LoVo (cell line): ENCODE results near the gene CLIC5.
A peak's percentile ranks its signal among the peaks of the same experiment; 100 is the strongest.

Source experiments
- DNase-seq: peaks from one replicate; pipeline ENCODE4 v3.0.0-alpha.2; 2016; ENCODE audit warnings: low spot score

Gene CLIC5

DNA sequence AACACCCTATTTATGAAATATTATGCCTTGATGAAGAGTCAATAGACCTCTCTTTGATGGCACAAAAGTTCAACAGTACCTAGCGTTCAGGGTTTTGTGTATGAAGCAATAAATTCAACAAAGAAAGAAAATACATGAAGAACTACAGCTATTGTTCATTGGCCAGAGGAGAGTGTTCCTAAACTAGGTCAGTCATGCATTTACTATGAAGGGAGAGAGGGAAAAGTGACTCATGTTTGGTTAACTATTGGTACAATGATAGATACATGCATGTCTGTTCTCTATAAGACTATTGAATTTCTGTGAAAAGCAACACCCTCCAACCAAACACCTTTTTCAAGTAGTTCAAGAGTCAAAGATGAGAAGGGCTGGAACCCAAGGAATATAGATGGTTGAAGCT is 50.7 kb downstream of the CLIC5 start:
- DNase-seq: no peak

DNA sequence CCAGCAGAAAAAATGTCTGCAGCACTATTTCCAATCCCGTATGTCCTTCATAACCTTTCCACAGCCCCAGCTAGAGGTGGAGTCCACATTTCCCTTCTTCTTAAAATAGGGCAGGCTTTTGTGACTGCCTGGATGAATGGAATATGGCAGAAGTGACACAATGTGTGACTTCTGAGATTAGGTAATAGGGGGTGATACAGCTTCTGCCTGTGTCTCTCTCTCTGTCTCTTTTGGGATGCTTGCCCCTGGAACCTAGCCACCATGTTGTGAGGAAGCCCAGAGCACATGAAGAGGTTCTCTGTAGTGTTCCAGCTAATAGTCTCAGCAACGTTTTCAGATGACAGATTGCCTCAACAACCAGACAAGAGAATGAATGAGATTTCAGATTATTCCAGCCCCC is 51.4 kb downstream of the CLIC5 start:
- no peak for DNase-seq

DNA sequence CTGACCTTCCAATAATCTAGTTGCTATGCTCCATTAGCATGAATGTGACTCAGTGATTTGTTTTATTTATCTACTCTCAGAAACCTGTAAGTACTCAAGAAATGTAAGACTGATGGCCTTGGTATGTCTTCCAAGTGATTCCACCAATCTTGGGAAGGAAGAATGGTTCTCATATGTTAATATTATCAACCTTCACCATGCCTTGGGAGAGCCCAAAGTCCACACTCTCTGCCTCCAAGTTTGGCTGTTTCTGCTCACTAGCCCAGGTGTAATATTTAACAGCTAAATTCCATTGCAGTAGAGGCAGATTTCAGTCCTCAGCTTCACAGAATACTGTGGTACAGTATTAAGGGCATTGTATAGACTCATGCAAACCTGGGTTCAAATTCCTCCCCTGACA is 51.8 kb downstream of the CLIC5 start:
- DNase-seq: no peak

DNA sequence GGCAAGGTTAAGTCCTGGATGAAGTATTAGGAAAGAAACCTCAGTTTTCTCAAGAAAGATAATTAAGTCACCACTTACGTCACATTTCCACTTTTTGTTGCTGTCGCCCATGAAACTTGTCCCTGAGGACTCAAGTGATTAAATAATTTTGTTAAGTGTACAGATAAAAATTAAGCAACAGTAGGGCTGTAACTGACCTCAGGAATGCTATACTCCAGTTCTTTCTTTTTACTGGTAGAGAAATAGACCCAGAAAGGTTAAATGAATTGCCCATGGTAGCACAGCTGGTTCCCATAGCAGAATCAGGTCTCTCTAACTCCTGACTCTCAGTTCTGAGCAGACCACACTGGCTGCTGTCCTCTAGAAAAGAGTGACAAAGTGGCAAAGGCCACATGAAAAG is 54.5 kb downstream of the CLIC5 start:
- DNase-seq: no peak

DNA sequence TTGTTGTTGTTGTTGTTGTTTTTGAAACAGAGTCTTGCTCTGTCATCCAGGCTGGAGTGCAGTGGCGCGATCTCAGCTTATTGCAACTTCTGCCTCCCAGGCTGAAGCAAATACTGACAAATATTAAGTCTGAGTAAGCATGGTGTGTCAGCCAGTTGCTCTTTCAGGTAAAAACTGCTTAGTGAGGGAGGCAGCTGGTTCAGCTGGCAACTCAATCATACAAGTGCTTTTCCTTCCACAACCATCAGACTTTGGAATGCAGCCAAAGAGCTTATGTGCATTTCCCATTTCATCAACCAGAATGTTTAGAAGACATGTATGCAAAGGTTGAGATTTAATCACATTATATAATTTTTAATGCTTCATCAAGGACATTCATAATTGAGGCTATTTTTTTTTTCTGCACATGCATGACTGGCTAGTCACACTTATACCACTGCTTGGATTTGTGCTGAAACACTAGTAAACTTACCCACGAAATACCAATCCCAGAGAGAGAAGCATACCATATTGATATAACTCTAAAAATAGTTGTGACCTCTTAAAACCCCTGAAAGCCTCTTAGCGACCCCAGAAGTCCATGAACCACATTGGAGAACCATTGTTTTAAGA is 56.0 kb downstream of the CLIC5 start:
- DNase-seq: no peak

DNA sequence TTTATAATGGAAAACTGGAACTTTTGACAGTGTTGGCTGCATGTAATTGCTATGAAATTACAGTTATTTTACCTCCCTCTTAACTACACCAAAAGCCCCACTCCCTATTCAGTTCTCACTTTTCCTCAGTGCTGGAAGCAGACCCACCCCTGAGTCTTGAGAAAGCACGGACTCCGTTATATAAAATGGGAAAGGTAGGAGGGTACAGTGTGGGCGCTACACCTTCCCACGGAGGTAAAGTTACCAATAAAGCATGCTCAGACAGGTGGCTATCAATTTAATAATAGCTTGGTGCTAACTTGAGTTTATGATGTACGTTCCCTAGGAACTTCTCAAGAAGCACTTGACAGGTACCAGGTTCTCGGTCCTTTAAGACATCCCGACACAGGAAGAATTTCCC is 59.0 kb downstream of the CLIC5 start:
- DNase-seq: no peak

DNA sequence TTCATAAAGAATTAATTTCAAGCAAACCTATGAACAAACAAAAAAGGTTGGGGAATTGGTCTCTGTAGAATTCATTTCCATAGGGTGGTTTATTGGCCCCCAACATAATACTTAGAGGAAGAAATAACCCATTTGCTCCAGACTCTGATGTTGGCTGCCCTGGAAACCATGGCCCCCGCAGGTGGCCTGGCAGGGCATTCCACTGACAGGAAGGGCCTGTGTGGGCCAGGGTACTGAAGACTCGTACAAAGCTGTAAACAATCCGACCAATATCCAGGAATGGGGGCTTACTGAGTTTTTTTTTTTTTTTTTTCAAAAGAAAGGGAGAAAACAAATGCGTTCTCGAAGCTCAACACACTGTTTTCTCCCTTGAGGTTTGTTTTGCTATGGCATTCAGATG is 59.5 kb downstream of the CLIC5 start:
- no peak for DNase-seq

DNA sequence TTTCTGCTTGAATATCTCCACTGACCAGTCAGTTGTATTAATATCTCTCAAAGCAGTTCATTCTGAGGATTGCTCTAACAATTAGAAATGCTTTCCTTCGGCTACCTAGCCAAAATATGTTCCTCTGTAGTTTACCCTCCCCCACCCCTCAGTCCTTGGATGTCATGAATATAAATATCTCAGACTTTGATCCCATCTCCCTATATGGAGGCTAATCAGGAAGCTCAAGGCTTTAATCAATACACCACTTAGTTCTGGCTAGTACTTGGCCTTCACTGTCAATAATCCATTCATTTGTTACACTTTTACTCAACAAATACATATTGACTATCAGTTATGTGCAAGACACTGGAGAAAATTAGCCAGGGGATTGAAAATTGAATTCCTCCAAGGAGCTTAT is 60.1 kb downstream of the CLIC5 start:
- DNase-seq: no peak

DNA sequence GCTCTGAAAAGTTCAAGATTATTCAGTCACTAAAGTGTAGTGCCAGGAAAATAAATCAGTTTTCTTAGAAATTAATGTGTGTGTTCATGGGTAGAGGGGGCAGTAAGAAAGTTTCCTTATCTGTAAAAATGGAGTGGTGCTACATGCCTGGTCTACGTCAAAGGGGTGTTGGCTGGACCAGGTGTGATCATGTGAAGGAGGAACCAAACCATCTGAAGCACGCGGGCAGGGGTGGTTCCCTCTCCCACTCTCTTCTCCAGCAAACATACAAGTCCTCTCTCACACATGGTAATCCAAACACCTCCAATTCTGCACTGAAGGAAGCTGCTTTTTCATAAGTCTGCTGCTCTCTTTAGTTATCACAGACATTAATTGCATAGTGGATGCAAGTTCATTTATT is 63.1 kb downstream of the CLIC5 start:
- no peak for DNase-seq

DNA sequence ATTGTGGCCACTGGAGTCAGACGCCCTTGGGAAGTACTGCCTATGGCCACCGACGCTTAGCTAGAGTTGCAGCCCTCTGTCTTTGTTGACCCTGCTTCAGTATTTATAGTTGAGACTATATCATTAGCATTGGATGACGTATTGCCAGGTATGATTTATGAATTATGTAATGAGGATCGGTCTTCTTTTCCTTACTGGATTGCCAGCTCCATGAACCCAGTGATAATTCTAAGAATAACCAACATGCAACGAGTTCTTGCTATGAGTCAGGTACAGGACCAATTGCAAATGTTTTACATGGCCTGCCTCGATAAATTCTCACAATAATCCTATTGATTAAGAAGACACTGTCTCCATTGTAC is 63.5 kb downstream of the CLIC5 start:
- no peak for DNase-seq

DNA sequence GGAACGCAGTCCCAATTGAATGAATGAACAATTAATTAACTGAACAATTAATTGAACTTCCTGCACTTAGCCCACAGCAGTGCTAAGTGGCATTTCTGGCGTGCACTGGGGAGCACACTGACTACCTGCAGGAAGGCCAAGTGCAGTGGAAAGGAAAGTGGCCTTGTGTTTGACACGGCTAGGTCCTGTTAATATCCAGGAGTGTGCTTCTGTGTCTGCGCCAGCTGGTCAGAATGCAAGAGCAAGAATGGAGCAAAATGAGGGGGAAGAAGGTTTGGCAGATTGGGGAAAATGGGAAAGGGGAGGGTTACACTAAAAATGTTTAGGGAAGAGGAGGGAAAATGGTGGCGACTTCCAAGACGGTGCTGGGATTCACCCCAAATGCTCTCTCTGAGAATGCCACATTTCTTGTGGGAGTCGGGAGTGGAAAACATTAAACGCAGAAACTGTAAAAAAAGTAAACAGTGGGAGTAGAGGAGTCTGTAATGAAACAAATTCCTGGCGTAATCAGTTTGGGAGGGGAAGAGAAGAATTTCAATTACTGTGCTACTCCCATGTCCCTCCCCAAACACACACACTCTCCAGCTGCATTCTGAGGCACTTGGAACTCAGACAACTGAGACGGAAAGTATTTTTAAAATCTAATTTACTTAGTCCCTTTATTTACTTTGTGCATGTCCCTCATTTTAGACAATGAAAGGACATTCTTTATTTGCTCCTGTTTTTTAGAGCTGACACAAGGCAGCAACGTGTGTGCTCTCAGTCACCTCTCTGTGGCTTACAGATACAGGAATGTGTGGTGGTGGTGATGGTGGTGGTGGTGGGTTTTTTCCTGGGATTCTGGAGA is 64.1 kb downstream of the CLIC5 start:
- DNase-seq: peak; percentile 39

DNA sequence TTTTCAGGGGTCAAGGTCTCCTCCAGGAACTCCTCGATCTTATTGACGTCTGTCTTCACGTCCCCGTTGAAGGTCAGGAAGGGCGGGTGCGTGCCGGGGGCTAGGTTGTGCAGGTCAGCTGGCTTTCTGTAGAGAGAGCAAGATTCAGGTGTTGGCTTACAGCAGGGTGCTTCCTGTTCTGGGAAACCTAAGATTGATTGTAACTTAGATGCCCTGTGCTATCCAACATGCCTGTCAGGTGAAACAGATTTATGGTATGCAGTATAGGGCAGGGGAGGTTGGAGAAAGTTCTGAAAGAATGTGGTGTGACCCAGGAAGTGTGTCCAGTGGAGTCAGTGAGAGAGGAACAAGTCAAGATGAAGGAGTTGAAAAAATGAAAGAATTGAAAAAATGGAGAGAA is 66.4 kb downstream of the CLIC5 start:
- no peak for DNase-seq

DNA sequence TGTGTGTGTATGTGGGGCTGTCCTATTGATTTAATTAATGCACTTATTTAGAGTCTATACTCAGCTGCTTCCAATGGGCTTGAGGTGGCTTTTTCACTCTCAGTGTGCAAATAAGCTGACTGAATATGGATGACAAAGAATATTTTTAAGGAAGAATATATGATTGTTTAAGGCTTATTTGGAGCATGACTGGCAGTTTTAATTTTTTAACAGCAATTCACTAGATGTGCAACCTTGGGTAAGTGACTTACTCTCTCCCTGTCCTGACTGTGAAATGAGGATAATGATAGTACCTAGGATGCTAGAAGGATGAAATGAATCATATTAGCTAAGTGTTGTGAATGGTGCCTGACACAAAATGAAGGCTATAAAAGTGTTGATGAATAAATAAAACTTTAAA is 67.9 kb downstream of the CLIC5 start:
- DNase-seq: no peak

DNA sequence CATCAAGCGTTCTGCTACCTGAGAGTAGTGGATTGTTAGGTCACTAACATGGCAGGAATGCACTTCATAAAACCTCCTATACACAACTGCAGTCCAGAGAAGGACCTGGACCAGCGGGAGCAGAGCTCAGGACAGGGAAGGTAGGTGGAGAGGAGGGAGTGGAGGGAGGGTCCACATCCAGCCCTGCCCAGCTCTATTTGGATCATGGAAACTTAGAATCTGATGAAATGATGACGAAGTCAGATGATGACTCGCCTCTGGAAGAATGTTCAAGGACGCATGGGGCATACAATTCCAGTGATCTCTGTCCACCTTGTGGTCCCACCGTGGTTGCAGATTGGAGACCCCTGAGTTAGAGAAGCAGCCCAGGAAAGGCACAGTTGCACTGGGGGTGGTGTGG is 68.8 kb downstream of the CLIC5 start:
- no peak for DNase-seq

DNA sequence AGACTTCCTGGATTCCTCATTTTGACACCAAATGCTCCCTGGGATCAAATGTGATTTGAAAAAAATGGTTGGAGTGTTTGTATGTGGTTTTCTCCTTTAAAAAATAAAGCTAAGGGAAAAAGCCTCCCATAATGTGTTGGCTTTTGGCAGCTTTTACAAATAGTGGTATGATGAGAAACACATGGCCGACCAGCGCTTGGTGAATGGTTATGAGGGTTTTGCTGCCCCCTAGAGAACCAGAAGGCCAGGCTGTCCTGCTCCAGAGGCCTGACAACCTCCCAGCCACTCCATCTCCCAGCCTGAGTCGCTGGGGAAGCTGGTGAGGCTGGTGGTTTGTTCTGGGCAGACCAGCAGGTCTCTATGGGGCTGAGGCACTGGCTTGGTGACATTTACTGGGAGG is 69.3 kb downstream of the CLIC5 start:
- no peak for DNase-seq

DNA sequence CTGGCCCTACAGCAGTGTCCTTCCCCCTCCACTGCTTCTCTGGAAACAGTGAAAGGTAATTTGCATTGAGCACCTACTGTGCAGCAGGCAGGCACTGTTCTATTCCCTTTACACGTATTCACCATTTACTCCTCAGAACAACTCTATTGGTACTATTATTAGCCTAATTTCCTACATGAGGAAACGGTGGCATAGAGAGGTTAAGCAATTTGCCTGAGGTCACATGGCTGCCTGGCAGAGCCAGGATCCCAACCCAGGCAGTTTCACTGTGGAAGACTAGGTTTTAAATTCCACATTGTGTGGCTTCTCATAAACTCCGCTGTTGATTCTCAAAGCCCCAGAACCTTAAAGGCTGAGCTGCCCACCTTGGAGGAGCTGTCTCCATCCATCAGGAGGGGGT is 72.7 kb downstream of the CLIC5 start:
- DNase-seq: no peak

DNA sequence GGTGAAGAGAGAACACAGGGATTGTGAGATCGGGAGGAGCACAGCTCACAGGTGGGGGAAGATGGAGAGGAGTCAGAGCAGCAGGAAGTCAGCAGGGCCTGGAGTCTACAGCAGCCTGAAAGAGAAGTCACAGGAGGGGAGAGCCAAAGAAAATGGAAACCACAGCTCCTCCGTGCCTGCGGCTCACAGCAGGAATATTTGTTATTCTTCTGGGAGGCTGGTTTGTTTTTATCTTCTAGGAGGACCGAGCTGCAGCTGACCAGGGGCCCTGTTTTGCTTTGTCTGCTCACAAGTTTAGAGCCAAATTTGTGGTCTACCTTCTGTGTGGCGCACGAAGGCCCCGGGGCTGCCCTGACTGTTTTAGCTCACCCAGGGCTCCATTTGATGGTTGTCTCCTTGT is 81.8 kb downstream of the CLIC5 start:
- no peak for DNase-seq

DNA sequence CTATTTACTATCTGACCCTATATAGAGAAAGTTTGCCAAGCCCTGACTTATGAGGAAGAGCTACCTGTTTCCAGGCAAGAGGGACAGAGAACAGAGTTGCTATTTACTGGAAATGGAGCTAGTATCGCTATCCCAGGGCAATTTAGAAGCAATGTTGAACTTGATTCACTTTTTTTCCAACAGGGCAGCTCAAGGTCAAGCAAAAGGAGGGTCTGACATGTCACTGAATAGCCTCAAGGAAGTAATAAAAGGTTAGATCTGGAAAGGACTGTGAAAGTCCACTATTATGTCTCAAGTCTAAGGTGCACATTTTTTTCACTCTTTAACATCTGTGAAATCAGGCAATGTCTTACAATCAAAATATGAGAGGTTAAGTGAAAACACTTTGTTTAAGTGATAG is 84.4 kb downstream of the CLIC5 start:
- no peak for DNase-seq

DNA sequence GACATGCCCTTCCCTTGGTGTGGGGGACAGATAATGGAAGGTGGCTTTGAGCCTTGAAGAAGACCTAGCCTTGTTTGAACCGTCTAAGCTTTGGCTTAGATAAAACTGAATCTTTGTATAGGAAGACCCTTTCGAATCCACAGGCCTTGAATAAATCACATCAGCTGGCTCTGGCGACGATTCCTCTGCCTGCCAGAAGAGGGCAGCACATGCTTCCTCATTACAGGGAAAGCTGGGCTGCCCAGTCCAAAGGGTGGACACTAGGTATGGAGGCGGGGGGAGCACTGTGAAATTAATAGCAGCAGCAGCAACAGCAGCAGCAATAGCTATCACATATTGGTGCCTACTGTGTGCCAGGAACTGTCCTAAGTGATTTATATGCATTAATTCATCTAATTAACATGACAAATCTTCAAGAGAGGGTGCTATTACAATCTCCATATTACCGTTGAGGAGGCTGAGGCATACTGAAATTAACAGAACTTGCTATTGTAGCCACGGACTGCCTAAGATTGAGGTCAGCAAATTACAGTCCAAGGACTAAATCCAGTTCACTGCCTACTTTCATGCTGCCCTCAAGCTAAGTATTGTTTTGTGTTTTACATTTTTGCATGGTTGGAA is 85.1 kb downstream of the CLIC5 start:
- DNase-seq: peak; percentile 74

DNA sequence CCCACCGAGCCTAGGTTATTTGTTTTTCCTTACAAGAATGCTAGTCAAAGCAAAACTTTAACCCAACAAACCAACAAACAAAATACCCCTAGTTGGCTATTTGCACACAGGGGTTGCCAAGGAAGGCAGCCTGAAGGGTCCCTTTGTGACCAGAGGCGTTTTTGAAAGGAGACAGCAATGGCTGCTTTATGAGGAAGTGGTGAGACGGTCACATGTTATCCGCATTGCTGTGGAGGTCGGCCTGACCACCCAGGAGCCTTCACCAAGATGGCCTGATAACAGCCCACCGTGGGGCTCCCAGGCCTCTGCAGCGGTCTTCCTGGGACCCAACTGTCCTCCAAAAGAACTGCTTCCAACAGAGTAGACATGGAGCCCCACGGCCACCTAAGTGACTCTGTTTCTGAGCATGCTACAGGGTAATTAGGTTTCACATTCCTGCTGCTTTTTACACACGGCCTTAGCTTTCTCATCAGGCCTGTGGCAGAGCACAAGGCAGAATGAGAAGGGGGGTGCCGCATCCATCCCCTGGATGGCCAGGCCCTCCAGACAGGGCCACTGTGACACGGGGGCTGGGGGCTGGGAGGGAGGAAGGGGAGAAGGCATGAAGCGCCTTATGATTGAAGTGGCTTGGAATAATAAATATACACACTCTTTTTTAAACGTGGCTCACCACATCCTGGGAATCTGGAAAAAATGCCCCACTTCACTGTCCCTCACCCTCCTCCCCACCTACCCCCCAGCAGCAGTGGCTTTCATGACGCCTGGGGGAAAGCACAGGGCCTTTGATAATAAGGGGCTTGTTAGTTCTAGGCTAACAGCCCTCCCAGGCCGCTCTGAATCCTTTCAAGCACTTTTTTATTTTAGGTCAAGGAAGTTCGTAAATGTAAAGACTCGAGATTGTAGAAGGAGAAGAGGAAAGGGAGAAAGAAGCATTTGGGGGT is 86.0 kb downstream of the CLIC5 start:
- no peak for DNase-seq

DNA sequence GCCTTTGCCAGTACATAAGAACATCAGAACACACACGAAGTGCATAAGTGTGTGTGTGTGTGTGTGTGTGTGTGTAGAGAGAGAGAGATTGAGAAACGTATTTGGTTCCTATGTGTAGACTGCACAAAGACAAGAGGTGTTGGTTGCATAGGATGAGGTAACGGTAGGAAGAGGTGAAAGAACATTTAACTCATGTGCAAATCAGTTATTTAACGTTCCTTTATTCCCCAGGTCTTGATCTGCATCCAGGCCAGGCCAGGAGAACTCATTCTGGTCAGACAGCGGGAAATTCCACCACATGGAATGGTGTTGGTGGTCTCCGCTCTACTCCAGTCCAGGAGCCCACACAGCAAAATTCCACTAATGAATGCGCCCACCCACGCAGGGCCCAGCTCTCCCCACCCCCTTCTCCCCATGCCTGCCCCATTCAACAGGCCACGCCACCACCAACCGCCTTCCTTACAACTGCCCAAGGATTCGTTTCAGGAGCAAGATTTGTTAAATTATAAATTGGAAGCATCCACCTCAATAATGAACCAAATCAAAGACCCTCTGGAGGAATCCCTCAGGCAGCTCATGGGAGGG is 86.8 kb downstream of the CLIC5 start:
- no peak for DNase-seq
